ENCODE measurements around the gene TBL1X. TPM values are rescaled to one million over a fixed set of nuclear protein-coding genes. Genes with fewer than 3 reads are reported as not detected.

The TBL1X gene
- total RNA-seq, 1 donor from 2014 or later = 12.3 TPM

DNA sequence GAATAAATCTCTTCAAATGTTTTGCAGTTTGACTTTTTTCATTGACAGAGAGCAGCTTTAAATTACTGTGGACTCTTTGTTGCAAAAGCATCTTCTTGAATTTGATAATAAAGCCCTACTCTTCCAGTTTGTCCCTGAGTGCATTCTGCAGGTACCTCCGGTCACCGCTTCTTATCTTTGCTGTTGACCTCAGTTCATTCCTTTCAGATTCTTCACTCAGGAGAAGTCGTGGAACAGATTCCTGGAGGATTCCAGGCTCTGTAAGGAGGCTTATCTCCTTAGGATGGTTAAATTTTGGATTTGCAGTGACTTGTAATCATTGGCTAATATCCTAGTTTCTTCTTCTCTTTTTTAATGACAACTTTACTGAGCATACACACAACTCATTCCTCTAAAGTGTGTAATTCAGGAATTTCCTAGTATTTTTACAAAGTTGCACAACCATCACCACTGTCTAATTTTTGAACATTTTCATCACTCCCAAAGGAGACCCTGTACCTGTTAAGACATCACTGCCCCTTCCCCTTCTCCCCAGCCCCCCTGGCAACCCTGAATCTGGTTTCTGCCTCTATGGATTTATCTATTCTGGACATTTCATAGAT, 22.0 kb downstream of the TBL1X start:
- intact Hi-C loops (cut with micrococcal nuclease) = no loop called here
- ATAC-seq = no peak

DNA sequence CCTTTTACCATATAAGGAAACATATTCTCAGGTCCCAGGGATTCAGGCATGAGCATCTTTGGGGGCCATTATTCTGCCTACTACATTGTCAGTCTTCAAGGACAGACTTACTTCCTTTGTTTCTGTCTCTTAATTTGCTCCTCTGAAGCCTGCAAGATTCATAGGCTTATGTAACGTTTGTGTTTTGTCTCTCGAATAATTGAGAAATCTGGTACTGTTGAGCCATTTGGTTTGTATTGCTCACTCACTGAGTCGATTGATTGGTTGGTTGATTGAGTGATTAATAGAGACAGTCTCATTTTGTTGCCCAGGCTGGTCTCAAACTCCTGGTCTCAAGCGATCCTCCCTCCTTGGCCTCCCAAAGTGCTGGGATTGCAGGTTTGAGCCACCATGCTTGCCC, 23.7 kb downstream of the TBL1X start:
- DNase-seq (no peak), ATAC-seq (no peak)
- intact Hi-C loops (cut with micrococcal nuclease) = no loop called here

More for the DNA sequence above, 22.0 kb downstream of the TBL1X start:
- DNase-seq = no peak

DNA sequence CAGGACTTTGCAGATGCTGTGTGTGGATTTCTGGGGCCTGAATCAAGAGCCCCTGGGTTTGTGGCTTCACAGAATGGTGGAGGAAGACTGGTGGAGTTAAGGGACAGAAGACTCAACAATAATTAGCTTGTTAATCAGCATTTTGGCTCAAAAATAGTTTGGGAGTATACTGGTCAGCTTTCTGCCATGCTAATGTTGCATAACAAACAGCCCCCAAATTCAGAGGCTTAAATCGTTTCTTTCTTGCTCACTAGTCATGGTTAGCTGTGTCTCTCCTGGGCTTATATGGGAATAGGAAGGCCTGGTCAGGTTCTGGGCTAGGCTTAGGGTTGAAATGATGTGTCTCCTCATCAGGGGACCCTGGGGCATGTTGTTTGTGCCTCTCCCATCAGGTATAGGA, 24.4 kb downstream of the TBL1X start:
- intact Hi-C loops (cut with micrococcal nuclease) = no loop called here
- no peak for ATAC-seq
- DNase-seq = no peak

DNA sequence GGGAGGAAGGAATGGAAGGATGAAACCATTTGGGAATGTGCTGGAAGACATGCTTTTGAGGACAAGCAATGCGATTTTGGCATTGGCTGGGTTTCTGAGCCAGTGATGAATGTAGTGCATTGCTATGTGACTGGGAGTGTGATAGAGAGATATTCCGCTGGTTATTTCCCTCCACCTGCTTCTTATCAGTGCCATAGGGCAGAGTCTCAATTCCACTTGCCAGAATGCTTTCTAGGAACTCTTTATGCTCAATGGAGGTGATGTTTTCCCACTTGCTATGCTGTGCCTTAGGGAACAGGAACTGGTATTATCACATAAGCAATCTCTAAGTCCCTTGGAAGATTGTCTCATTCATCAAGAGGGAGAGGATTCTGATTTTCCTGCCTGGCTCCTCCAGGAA, 28.0 kb downstream of the TBL1X start:
- intact Hi-C loops (cut with micrococcal nuclease) = no loop called here
- ATAC-seq = no peak
- no peak for DNase-seq

DNA sequence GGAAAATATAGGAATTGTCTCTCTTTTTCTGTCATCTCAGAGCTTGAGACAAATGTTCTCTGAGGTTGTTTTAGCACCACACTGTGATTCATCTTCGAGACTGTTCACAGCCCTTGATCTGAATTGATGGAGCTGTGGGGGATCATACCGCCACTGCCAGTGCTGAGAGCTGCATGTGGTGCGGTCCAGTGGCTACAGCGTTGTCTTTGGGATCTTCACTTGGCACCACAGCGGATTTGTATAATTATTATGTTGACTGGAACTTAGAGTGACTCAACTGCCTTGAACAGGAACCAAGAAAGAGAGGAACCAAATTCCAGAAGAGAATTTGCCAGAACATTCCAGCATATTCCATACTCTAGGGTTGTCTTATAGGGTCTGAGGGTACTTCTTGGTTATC, 29.1 kb downstream of the TBL1X start:
- DNase-seq (no peak), ATAC-seq (no peak)
- intact Hi-C loops (cut with micrococcal nuclease) = no loop called here

DNA sequence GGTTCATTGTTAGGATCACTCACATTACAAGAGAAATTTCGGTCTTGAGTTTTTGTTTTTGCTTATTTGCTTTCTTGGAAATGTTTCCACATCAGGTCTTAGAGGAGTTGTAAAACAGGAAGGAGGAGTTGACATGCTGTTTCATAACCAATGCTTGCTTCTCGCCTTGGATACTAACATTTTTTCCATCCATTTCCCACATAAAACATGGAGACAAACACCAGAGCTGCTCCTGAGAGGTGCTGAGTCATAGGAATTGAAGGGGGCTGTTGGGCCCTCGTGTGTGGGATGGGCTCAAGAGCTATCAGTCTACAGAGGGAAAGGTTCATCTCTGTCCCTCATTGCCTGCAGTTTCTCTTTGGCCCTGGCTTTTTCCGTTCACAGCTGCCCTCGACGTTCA, 29.9 kb downstream of the TBL1X start:
- no peak for ATAC-seq
- no peak for DNase-seq
- intact Hi-C loops (cut with micrococcal nuclease) = no loop called here

DNA sequence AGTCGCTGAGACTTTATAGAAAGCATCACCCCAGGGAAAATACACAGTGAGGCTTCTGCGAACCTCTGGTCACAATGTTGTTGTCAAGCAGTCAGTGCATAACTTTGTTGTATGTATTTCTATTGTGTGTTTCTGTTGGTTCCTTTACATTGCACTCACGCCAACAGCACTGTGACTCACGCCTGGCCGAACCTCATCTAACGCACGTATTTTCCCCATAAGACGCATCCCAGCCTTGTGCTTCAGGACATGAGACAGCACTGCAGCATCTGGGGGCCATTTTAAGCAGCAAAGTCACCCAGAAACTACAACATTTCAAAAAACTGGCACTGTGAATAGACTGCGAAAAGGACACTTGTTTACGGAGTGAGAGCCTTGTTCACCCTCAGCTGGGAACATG, 30.6 kb downstream of the TBL1X start:
- ATAC-seq = no peak
- intact Hi-C loops (cut with micrococcal nuclease) = no loop called here
- DNase-seq = no peak

DNA sequence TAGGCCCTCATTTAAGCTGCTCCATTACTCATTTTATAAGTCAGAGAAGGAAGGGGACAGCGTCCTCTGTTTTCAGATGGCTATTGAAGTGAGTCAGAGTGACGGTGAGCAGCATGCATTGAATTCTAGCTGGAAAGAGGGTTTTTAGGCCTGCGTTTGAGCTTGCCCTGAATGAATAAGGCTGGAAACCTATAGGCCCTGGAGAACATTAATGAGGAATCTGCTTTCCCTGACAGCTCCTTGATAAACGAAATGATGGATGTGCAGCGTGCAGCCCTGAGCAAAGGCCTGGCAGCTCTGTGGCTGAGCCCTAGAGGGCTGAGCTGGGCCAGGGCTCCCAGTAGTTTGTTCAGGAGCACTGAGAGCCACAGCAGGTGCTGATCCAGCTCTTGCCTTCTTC, 33.4 kb downstream of the TBL1X start:
- DNase-seq (no peak), ATAC-seq (no peak)
- intact Hi-C loops (cut with micrococcal nuclease) = no loop called here

DNA sequence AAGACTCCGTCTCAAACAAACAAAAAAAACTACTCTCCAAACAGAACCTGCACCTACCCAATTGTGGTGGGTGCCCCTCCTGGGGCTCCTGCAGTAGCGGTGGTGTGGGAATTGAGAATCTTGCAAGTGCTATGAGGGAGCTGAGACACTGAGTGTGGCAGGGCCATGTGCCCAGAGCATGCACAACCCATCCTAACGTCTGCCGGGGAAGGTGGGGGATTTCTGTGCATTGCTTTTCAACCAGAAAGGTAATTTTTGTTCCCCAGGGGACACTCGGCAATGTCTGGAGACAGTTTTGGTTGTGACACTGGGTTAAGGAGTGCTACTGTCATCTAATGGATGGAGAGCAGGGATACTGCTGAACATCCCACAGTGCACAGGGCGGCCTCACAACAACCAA, 35.7 kb downstream of the TBL1X start:
- DNase-seq (no peak), ATAC-seq (no peak)
- intact Hi-C loops (cut with micrococcal nuclease) = no loop called here

DNA sequence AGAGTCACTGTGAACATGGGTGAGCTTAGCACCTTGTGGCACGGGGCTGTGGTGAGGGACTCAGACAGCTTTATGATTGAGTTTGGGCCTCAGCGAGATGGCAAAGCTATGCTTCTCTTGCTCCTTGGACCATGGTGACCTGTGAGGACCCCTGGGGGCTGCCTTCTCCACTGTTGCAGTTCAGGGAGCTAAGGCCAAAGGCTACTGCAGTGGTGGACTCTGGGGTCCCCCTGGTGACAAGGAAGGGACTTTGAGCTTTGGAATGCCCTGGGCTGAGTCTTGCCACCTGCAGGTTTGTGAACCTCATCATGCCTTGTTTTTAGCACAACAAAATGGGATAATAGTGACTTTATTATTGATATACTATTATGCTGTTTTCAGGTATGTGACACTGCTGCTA, 36.5 kb downstream of the TBL1X start:
- no peak for ATAC-seq
- DNase-seq = no peak
- intact Hi-C loops (cut with micrococcal nuclease) = no loop called here

DNA sequence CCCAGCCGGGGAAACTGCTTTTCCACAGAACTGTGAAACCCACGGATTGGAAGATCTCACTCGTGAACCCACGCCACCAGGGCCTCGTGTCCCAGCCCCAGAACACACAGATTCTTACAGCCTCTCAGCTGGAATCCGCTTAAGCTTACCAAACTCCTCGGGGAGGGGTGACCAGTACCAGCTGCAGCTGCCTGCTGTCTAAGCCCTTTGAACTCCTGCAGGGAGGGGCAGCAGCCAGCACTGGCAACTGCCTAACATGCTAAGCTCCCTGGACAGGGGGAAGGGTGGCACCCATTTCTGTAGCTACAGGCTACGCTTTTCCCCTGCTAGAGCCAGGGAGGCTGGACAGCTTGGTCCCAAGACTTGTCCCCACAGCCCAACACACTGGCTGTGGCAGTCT, 38.4 kb downstream of the TBL1X start:
- no peak for ATAC-seq
- intact Hi-C loops (cut with micrococcal nuclease) = no loop called here
- no peak for DNase-seq

DNA sequence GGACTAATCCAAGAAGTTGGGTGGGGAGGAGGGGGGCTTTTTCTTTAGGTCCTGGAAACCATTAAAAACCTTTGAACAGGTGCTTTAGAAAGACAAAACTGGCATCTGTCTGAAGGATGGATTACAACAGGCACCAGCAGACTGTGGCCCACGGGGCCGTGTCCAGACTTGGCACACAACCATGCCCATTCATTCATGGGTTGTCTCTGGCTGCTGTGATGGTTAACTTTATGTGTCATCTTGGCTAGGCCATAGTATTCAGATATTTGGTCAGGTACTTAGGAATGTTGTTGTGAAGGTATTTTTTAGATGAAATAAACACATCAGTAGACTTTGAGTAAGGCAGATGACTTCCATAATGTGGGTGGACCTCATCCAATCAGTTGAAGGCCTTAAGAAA, 45.5 kb downstream of the TBL1X start:
- intact Hi-C loops (cut with micrococcal nuclease) = no loop called here
- no peak for DNase-seq
- ATAC-seq = no peak

DNA sequence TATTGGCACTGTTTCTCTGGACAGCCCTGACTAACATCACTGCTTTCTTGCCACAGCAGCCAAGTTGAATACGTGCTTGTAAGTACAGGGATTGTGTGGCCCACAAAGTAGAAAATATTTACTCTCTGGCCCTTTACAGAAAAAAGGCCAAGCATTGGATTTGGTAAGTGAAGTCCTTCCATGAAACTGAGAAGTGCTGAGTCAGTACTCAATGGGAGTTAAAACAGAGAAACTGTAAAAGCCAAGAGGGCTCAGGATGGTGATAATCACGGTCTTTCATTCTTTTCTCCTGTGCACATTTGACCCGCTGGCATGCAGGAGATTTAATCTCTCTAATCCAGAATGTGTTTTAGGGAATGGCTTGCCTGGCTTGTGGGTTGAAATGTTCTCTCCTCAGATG, 46.1 kb downstream of the TBL1X start:
- DNase-seq (no peak), ATAC-seq (no peak)
- intact Hi-C loops (cut with micrococcal nuclease) = no loop called here

DNA sequence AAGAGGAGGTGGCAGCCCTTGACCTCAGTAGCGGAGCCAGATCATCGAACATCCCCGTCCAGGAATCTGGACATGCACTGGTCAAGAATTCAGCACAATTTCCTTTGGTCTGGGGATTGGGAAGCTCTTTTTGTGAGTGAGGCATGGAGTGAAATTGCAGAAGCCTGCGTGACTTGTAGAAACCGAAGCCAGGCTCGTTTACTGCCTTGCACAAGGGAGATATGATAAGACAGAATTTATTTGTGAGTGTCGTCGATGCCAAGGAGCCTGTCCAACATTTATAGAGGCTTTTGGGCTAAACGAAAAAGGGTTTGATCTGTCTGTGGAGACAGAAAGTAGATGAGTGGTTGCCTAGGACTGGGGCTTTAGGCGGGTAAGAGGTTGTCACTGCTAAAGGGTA, 50.6 kb downstream of the TBL1X start:
- DNase-seq (no peak), ATAC-seq (no peak)
- intact Hi-C loops (cut with micrococcal nuclease) = no loop called here

DNA sequence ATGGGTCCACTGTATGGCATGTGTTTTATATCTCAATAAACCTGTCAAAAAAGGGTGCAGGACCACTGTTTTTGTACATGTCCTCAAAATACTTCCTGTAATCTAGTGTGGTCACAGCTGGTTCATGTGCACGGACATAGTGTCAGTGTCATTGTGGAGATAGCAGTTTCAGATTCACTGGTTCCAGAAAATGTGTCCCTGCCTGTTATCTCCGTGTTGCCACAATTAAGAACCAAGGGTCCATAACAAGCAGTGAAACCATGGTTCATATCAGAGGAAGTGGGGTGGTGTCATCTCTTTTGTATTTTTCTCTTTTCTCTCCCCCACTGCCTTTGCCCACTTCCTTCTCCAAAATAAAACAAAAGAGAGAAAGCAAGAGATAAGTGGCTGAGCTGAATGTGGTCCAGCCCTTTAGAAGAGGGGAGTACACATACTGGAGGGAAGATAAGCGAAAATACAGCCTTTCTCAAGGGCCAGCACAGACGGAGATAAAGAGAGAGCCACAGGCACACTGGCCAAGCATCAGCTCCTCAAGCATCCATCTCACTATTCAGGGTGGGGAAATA, 51.2 kb downstream of the TBL1X start:
- DNase-seq = no peak
- ATAC-seq = no peak
- intact Hi-C loops (cut with micrococcal nuclease) = no loop called here

DNA sequence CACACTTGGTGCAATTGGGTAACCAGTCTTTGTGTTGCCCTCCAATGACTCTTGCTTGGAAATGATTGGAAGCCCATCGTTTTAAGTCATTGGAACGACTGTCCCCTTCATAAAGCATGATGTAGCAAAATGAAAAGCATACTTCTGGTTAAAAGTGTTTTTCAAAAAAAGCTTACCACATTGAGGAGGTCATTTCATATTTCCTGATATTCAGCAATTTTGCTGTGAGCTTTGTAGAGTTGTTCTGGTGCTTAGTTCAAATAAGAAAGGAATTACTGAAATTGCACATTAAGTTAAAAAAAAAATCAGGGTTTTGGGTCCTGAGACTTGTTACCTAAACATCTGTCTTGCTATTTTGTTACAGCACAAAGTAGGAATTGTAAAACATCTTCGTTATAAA, 51.8 kb downstream of the TBL1X start:
- no peak for ATAC-seq

DNA sequence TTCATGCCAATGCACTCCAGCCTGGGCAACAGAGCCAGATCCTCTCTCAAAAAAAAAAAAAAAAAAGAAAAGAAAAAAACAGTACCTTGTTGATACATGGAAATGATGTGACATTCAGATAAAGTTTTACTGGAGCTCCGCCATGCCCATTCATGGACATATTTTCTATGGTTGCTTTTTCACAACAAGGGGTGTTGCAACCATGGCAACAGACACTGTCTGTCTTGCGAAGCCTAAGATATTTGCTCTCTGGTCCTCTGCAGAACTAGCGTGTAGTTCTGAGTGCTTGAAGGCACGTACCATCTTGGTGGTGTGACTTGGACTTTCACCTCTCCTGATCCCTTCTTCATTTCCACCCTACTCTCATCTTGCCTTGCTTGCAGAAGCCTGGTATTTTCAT, 53.2 kb downstream of the TBL1X start:
- intact Hi-C loops (cut with micrococcal nuclease) = no loop called here
- ATAC-seq (no peak), DNase-seq (no peak)

More for the DNA sequence above, 51.8 kb downstream of the TBL1X start:
- no peak for DNase-seq
- intact Hi-C loops (cut with micrococcal nuclease) = no loop called here

DNA sequence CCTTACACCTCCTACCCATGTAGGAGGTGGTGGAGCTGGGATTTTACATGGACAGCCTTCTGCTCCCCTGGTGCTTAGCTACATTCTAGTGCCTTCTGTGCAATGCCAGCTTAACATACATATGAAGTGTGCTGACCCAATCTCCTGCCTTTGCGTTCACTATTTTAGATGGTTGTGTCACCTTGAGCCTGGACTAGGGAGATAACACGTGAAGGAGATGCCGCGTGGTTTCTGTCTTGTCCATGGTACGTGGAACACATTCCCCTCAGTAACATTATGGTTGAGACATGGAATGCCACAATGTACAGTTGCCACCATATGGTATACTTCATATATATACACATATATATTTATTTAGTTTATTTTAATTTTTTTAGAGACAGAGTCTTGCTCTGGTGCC, 54.0 kb downstream of the TBL1X start:
- intact Hi-C loops (cut with micrococcal nuclease) = no loop called here
- ATAC-seq (no peak), DNase-seq (no peak)

DNA sequence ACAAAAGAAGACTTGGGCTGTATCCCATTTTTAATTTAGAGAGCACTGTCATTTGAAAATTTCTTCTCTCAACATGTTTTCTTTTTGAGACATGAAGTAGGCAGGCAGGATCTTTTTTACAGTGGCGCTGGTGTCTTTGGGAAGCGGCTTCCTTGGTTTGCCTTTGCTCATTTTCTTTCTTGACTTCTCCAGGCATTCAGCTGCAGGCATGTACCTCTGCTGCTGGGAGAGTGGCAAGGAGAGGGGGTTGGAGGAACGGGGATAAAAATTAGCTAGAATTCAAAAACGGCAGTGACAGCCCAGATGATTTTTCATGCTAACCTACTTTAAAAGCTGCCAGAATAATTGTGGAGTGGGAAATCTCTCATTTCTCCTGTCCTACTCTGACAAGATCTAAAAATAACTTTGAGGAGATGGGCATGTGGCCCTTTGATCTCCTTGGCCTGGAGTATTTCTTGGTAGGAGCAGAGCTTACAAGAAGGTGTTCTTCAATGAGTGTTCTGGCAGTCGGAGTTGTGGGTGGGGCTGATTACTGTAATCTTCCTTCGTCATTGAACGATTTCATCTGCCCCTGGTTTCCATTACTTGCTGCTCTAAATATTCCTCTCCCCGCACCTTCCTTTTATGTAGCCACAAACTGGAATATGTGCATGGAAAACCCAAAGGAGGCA, 54.8 kb downstream of the TBL1X start:
- ATAC-seq = no peak
- no peak for DNase-seq
- intact Hi-C loops (cut with micrococcal nuclease) = no loop called here

DNA sequence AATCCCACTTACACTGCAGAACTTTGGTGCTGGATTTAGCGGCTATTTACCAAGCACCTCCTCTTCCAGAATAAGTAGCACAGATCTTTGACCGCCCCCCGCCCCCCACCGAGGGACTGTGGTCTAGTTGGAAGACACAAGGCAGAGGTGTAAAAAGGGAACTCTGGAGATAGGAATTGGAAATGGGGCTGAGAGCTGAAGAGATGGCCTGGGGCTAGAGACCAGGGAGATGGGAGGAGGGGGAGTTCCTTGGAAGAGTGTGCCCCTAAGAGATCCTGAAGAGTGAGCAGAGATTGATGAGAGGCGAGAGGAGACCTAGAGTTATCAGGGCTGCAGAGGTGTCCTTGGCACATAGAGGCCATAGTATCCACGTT, 55.3 kb downstream of the TBL1X start:
- ATAC-seq (no peak), DNase-seq (no peak)
- intact Hi-C loops (cut with micrococcal nuclease) = no loop called here

DNA sequence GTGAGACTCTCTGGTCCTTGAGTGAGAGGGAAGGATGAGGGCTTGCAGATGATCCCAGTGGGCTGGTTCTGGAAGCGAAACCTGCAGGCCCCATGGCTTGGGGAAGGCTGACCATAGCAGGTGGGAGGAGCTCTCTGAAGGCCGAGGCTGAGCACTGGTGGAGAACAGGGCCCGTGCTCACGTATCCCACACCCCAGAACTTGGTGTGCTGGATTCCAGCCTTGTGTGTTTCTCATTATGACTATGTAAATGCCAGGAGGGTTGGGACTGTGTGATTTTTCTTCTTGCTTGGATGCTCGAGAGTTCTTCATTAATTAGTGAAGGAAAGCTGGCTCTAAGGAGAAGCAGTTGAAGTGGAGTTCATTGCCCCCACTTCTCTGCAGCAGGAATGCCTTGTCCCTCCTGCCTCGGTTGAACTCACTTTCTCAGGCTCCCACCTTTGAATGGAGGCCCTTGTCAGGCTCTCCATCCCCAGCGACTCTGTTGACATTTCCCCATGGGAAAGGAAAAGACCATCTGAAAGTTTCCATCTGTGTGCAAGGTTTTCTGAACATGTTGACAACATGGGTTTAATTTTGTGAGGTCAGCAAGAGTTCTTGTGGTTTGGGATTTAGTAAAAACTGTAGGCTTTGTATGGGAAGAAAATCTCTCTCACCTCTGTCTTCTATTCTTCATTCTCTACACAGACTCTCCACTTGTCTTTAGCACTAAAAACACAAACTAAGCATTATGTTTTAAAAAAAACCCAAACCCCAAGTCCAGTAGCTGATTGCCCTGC, 57.7 kb downstream of the TBL1X start:
- intact Hi-C loops (cut with micrococcal nuclease) = no loop called here
- ATAC-seq (no peak), DNase-seq (no peak)
